Breast epithelium (tissue), 3 donors: ENCODE results near the gene TMEM255B.

Source experiments
- CTCF ChIP-seq, 3 donors: fragments of 450-650 bp; IDR thresholded peaks; one replicate each; pipeline ENCODE4 v1.5.1; 2016 to 2017; ENCODE audit warnings: antibody characterized with exemption in 3 of 3, mild to moderate bottlenecking in 3 of 3, moderate library complexity in 3 of 3
- POLR2AphosphoS5 ChIP-seq, 3 donors: sonication (generic); formaldehyde crosslinking; IDR thresholded peaks; one replicate each; pipeline ENCODE4 v1.6.1; 2017; ENCODE audit warnings: antibody characterized with exemption in 3 of 3

GRCh38 chr13:113746671-113747070, 12.4 kb upstream of the TMEM255B start:
- no peak for TF ChIP-seq CTCF (IDR thresholded peaks at IDR 0.05)
- no peak for TF ChIP-seq POLR2AphosphoS5 (IDR thresholded peaks at IDR 0.05)
